Keratinocyte (primary cell): ENCODE results near the gene ZFP62. TPM values are rescaled to one million over a fixed set of nuclear protein-coding genes. Genes with fewer than 3 reads are reported as not detected.

ENCODE experiments used
- DNase-seq: peaks from one replicate; pipeline ENCODE4 v3.0.0-alpha.2; 2011; ENCODE audit warnings: low read depth, missing footprints, low spot score
- FAIRE-seq: peaks from 2 replicates; lab custom pipeline; 2011; peaks lifted over from hg19 to GRCh38; lab: Jason Lieb, UNC
- H2AFZ ChIP-seq: 2 replicates; pipeline ENCODE4 v1.6.0; 2012; ENCODE audit warnings: low read length, control low read depth, inconsistent platforms; ENCODE audit not compliant: control insufficient read depth
- H3K27ac ChIP-seq: 2 replicates; pipeline ENCODE4 v1.5.1; 2011; ENCODE audit warnings: low read length; ENCODE audit not compliant: control insufficient read depth, insufficient read depth
- H3K27me3 ChIP-seq: 3 replicates; pipeline ENCODE4 v1.6.0; 2011; ENCODE audit warnings: low read length; ENCODE audit not compliant: control insufficient read depth, insufficient read depth; ENCODE audit errors: extremely low read depth
- H3K36me3 ChIP-seq, 2 experiments: 2 replicates in 1 of 2; 3 replicates in 1 of 2; pipeline ENCODE4 v1.5.1; 2011; ENCODE audit warnings: low read length in 2 of 2, mild to moderate bottlenecking in 1 of 2; ENCODE audit not compliant: control insufficient read depth in 2 of 2, insufficient read depth in 2 of 2; ENCODE audit errors: extremely low read depth in 1 of 2
- H3K4me1 ChIP-seq: 3 replicates; pipeline ENCODE4 v1.5.1; 2011; ENCODE audit warnings: low read length; ENCODE audit not compliant: control insufficient read depth, insufficient read depth; ENCODE audit errors: extremely low read depth
- H3K4me2 ChIP-seq: 3 replicates; pipeline ENCODE4 v1.6.0; 2011; ENCODE audit warnings: low read depth, low read length; ENCODE audit not compliant: control insufficient read depth, insufficient read depth; ENCODE audit errors: extremely low read depth
- H3K4me3 ChIP-seq, 3 experiments: fragments of 200-600 bp in 1 of 3; sonication (generic) in 1 of 3; 2 replicates in 2 of 3; 3 replicates in 1 of 3; pipeline ENCODE4 v1.5.1; 2011 to 2016; ENCODE audit warnings: low read length in 3 of 3, mild to moderate bottlenecking in 3 of 3, control low read depth in 2 of 3, inconsistent platforms in 1 of 3, low read depth in 1 of 3, mixed read lengths in 1 of 3, mixed run types in 1 of 3, moderate library complexity in 1 of 3; ENCODE audit not compliant: control insufficient read depth in 2 of 3, insufficient read depth in 2 of 3; ENCODE audit errors: extremely low read depth in 1 of 3
- H3K79me2 ChIP-seq: 2 replicates; pipeline ENCODE4 v1.6.0; 2012; ENCODE audit warnings: low read length; ENCODE audit not compliant: control insufficient read depth, insufficient read depth
- H3K9ac ChIP-seq: 3 replicates; pipeline ENCODE4 v1.6.0; 2011; ENCODE audit warnings: low read length; ENCODE audit not compliant: control insufficient read depth, insufficient read depth; ENCODE audit errors: extremely low read depth
- H3K9me1 ChIP-seq: 3 replicates; pipeline ENCODE4 v1.6.0; 2011; ENCODE audit warnings: low read length; ENCODE audit not compliant: control insufficient read depth, insufficient read depth; ENCODE audit errors: extremely low read depth
- H3K9me3 ChIP-seq: 2 replicates; pipeline ENCODE4 v1.5.1; 2012; ENCODE audit warnings: low read depth, low read length; ENCODE audit not compliant: control insufficient read depth
- H4K20me1 ChIP-seq: 3 replicates; pipeline ENCODE4 v1.6.0; 2011; ENCODE audit warnings: low read length; ENCODE audit not compliant: control insufficient read depth, insufficient read depth; ENCODE audit errors: extremely low read depth
- EZH2 ChIP-seq: IDR thresholded peaks from one replicate; pipeline ENCODE4 v1.6.1; 2012; ENCODE audit warnings: inconsistent platforms, mild to moderate bottlenecking, low read length, moderate library complexity
- dilution Hi-C: fragments of 300-500 bp; cut with MboI; formaldehyde crosslinking; loops from one replicate; pipeline ENCODE4 v1.7.0; 2020; ENCODE audit warnings: low sequenced_read_pairs; ENCODE audit not compliant: extremely low pct_ligation_motif_present
- polyA plus RNA-seq, 5 experiments: library from polyadenylated mRNA; depleted of rRNA in 3 of 5; stranded (reverse) in 3 of 5; stranded (forward) in 1 of 5; unstranded in 1 of 5; fragments of >200 nt; gene quantifications; 1 replicate in 1 of 5; 2 replicates in 3 of 5; 3 replicates in 1 of 5; pipeline versions ENCODE4 v1.2.1 to v1.2.3, GENCODE V29; 2011 to 2012; ENCODE audit warnings: missing spikeins in 2 of 5, low read depth in 1 of 5, low replicate concordance in 1 of 5
- TF ChIP-seq, protein P1 (sequence below), 3 experiments: IDR thresholded peaks in 1 of 3; conservative IDR thresholded peaks in 1 of 3; optimal IDR thresholded peaks in 1 of 3; 2 replicates in 2 of 3; 3 replicates in 1 of 3; pipeline versions ENCODE3 to v1.5.1; 2011; ENCODE audit warnings: low read length in 3 of 3, mild to moderate bottlenecking in 3 of 3, moderate library complexity in 2 of 3, control low read depth in 1 of 3, inconsistent platforms in 1 of 3; ENCODE audit not compliant: insufficient read depth in 2 of 3; ENCODE audit errors: extremely low read depth in 1 of 3

ZFP62 gene
- polyA plus RNA-seq, 1 donor (not counting 4 experiments of a cell fraction or from before 2014, with no cell fraction given): 21.5 TPM

DNA sequence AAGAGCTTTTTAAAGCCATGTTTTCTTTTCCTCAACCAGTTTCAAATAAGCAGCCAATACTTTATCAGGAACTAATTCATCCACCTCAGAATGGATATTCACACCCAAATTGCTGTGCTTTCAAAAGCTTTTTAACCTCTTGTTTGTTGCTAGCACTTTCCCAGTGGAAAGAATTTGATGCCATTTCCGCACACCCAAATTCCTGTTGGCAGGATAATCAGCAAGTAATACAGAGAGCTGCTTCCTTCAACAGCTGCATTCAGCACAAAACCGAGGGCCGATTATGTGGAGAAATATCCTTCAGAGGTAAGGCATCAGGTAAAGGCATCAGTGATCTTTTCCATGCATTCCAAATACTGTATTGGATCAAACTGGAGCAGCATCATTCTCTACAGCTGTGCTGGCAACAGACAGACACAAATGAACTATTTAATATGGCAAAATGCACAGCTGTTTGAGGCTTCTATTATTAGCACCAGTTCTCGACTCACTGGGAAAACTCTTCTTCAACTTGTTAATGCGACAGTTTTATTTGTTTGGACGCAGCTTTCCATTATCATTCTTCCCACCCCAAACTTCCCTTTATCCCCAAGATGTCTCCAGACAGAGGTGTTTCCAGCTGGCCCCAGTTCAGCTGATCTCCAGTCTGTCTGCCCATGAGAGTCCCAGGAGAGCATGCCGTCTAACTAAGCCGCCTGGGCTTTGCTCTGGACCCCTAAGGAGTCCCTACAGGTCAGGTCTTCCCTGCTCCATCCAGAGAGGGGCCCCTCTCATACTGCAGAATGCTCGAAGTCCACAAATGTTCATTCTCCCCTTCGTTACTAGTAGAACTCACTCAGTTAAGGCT lies 36.2 kb downstream of the ZFP62 start:
- Histone ChIP-seq H3K4me1 (peaks cover 25% of the 10 kb centered on the region), H3K27ac (no peak overlapping the region)
- no peak for FAIRE-seq

DNA sequence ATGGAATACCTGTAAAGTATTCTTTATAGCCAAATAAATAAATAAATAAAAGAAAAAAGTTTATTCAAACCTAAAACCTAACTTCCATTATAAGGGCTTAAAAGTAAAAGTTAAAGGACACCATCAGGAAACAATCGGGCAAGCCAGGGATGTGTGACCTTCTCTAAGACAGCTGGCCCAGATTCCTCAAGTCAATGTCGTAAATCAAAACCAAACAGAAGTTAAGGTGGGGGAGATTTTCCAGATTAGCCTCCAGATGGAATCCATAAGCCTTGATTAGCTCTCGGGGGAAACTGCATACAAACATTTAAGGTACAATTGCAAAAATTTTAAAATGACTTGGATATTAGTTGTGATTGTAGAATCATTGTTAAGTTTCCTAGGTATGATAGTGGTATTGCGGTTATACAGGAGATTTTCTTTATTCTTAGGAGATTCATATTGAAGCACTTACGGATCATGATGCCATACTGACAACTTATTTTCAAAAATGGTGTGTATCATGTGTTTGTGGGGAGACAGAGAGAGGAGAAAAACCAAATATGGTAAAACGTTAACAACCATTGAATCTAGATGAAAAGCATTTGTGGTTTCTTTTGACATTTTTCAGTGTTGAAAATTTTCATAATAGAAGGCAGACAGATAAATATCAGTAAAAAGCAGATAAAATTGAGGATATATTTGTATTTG lies 37.0 kb downstream of the ZFP62 start:
- no peaks in the 10 kb centered on the region for H3K27me3 ChIP-seq
- dilution Hi-C loops: no loop called here
- no peak overlapping the region for H3K4me2 ChIP-seq
- FAIRE-seq: no peak
- H3K9me1 ChIP-seq: peaks cover 3% of the 10 kb centered on the region
- no peak overlapping the region for H2AFZ ChIP-seq
- H3K9ac ChIP-seq: no peak overlapping the region
- no peaks in the 10 kb centered on the region for H4K20me1 ChIP-seq
- peaks cover 25% of the 10 kb centered on the region for H3K4me1 ChIP-seq
- no peaks in the 10 kb centered on the region for H3K9me3 ChIP-seq
- H3K79me2 ChIP-seq: no peaks in the 10 kb centered on the region
- no peaks in the 10 kb centered on the region for H3K36me3 ChIP-seq
- H3K4me3 ChIP-seq: no peak overlapping the region
- TF ChIP-seq, protein P1, sequence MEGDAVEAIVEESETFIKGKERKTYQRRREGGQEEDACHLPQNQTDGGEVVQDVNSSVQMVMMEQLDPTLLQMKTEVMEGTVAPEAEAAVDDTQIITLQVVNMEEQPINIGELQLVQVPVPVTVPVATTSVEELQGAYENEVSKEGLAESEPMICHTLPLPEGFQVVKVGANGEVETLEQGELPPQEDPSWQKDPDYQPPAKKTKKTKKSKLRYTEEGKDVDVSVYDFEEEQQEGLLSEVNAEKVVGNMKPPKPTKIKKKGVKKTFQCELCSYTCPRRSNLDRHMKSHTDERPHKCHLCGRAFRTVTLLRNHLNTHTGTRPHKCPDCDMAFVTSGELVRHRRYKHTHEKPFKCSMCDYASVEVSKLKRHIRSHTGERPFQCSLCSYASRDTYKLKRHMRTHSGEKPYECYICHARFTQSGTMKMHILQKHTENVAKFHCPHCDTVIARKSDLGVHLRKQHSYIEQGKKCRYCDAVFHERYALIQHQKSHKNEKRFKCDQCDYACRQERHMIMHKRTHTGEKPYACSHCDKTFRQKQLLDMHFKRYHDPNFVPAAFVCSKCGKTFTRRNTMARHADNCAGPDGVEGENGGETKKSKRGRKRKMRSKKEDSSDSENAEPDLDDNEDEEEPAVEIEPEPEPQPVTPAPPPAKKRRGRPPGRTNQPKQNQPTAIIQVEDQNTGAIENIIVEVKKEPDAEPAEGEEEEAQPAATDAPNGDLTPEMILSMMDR (optimal IDR thresholded peaks at IDR 0.05 in 1 of 3, IDR thresholded peaks at IDR 0.05 in 1 of 3, conservative IDR thresholded peaks at IDR 0.05 in 1 of 3; ENCODE audit: extremely low read depth in 1 of 3, insufficient read depth in 2 of 3, low read length in 3 of 3): no peak
- no peak for TF ChIP-seq EZH2
- H3K27ac ChIP-seq: no peak overlapping the region
- no peak for DNase-seq

More for the DNA sequence above, 36.2 kb downstream of the ZFP62 start:
- H3K36me3 ChIP-seq: no peaks in the 10 kb centered on the region
- dilution Hi-C loops: no loop called here
- H3K27me3 ChIP-seq: no peaks in the 10 kb centered on the region
- no peaks in the 10 kb centered on the region for H3K9me3 ChIP-seq
- no peak overlapping the region for H2AFZ ChIP-seq
- no peaks in the 10 kb centered on the region for H3K79me2 ChIP-seq
- no peak overlapping the region for H3K4me2 ChIP-seq
- DNase-seq: no peak
- no peak overlapping the region for H3K4me3 ChIP-seq
- no peak for TF ChIP-seq EZH2
- TF ChIP-seq, protein P1 (optimal IDR thresholded peaks at IDR 0.05 in 1 of 3, IDR thresholded peaks at IDR 0.05 in 1 of 3, conservative IDR thresholded peaks at IDR 0.05 in 1 of 3; ENCODE audit: extremely low read depth in 1 of 3, insufficient read depth in 2 of 3, low read length in 3 of 3): no peak
- peaks cover 3% of the 10 kb centered on the region for H3K9me1 ChIP-seq
- H3K9ac ChIP-seq: no peak overlapping the region
- no peaks in the 10 kb centered on the region for H4K20me1 ChIP-seq
